IPS DF 19.7 (cell line): ENCODE results near the gene FCGR1A.
"Not testable (repeated sequence)": the region's sequence is repeated elsewhere in the genome, so short reads cannot be mapped to it uniquely, and the experiment has no call there.

Experiments
- DNase-seq: peaks from one replicate; pipeline ENCODE4 v3.0.0-alpha.2; 2013; ENCODE audit warnings: low read depth, low spot score

FCGR1A gene

GRCh38 chr1:149782600-149782999 lies at the start of gene FCGR1A:
FCGR1A (plus strand) TSS chr1:149782694; CDS start chr1:149782744, 50 bp downstream.
- DNase-seq, result not testable (repeated sequence)

GRCh38 chr1:149732781-149733180 lies 49.7 kb upstream of the FCGR1A start:
- not testable (repeated sequence) for DNase-seq

- not testable (repeated sequence) for DNase-seq
Measured at GRCh38 chr1:149734692-149735091, 47.8 kb upstream of the FCGR1A start.

DNA sequence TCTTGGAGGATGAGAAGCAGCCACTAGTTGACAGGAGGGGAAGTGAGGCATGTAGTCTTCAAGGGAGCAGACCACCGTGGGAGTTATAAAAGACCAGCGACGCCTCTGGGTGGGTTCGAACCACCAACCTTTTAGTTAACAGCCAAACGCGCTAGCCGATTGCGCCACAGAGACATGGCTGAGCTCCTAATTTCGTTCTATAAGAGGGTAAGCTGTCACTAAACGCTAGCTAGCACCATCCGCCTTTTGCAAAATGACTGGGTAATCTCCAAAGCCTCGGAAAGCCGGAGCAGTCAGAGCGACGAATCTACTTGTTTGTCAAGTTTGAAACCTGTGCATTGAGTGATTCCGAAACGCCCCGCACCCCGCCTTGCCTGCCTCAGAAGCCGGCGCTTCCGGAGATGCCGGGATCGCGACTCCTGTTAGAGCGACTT lies 42.3 kb upstream of the FCGR1A start:
- DNase-seq, result not testable (repeated sequence)

DNA sequence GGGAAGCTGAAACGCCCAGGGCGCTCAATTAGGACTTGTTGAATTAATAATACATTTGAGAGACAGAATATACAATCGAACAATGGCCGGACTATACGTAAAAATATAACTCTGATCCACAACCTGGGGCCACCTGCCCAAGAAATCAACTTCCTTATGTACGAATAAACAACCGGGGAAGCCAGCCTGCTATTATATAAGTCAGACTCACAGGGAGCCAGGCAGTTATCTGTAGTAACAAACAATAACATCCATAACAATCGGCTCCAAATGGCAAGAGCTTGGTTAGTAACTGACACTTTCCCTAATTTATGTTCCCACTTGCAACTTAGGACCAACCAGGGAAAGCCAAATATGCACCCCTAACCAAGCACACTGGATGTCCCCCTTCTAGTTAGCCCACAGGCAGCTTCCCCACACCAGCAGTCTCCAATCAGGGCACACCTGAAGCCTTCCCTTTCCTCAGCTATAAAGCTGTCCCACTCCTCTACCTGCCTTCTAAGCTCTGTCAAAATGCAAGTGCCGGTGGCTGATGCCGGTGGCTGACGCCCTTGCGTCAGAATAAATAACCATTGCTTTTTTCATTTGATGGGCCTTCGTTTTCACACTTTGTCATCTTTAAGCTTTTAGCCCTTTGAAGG lies 41.8 kb upstream of the FCGR1A start:
- not testable (repeated sequence) for DNase-seq

- not testable (repeated sequence) for DNase-seq
Measured at GRCh38 chr1:149741914-149742313, 40.6 kb upstream of the FCGR1A start.

DNA sequence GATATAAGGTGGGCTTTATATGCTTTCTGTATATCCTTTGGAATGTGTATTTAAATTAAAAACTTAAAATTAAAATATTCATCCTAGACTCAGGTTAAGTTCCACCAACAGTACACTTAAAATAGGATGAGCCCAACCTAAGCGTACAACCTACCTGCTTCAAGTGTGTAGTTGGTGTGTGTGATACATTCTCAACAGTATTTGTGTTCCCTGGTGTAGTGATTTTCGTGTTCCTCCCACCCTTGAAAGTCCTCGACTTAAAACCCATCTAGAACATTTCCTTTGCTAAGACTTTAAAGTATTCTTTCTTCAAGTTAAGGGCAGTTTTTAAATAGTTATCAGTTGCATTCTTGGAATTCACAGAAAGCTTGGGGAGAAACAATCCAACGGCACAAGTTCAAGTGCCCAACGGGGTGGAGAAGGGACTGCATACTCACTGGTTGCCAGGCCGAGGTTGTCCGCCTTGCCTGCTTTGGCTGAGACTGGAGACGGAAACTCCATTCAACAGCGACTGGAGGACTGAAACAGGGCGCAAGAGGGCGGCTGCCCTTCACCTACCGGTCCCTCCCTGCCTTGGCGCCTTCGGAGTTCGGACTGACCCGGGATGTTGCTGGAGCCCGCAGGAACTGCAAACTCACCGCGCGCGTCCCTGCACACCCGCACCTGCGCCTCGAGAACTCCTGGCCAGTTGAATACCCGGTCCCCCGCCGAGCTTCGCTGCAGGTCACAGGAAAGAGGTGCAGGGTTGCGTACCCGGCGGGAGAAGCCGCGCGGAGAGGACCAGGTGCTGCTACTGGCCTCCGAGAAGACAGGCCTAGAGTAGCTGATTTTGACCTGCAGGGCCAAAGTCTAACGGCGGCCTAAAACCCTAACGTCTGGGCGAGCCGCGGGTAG lies 35.8 kb upstream of the FCGR1A start:
- not testable (repeated sequence) for DNase-seq

- not testable (repeated sequence) for DNase-seq
Measured at GRCh38 chr1:149747359-149748143, 34.9 kb upstream of the FCGR1A start.

- DNase-seq, result not testable (repeated sequence)
Measured at GRCh38 chr1:149748144-149748500, 34.4 kb upstream of the FCGR1A start.

GRCh38 chr1:149750562-149750961 lies 31.9 kb upstream of the FCGR1A start:
- not testable (repeated sequence) for DNase-seq

DNA sequence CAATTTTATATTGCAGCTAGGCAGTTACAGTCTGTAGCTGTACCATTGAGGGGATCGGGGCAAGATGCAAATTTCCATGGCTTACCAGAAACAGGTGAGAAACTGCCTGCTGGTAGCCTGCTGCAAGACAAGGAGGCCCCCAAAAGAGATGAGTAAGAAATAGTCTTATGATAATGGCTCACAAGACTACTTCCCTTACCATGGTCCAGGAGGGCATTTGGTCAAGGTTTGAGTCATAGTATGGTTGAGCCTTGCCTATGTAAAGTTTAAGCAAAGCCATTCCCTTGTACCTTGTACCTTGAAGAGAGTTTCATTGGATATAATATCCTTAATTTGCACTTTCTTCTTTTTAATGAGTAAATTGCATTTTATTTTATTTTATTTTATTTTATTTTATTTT lies 30.3 kb upstream of the FCGR1A start:
- not testable (repeated sequence) for DNase-seq

DNA sequence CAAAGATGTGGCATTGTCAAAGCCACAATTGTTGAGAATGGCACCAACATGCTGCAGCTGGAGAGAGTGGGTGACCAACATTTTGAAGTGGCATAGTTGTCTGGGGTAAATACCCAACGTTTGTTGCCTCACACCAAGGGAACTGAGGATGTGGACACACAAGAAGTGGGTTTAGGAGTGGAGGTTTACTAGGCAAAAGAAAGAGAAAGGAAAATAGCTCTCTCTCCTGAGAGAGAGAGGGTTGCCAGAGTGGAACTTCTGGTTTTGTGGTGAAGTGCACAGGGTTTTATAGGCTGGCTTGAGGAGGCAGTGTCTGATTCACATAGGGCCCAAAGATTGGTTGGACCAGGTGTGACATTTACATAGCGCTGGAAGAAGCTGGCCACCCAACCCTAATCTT lies 29.0 kb upstream of the FCGR1A start:
- DNase-seq, result not testable (repeated sequence)

- not testable (repeated sequence) for DNase-seq
Measured at GRCh38 chr1:149755294-149755693, 27.2 kb upstream of the FCGR1A start.

GRCh38 chr1:149762294-149762693 lies 20.2 kb upstream of the FCGR1A start:
- DNase-seq, result not testable (repeated sequence)

- DNase-seq, result not testable (repeated sequence)
Measured at GRCh38 chr1:149764087-149764800, 18.2 kb upstream of the FCGR1A start.

GRCh38 chr1:149766241-149766640 lies 16.3 kb upstream of the FCGR1A start:
- DNase-seq, result not testable (repeated sequence)

DNA sequence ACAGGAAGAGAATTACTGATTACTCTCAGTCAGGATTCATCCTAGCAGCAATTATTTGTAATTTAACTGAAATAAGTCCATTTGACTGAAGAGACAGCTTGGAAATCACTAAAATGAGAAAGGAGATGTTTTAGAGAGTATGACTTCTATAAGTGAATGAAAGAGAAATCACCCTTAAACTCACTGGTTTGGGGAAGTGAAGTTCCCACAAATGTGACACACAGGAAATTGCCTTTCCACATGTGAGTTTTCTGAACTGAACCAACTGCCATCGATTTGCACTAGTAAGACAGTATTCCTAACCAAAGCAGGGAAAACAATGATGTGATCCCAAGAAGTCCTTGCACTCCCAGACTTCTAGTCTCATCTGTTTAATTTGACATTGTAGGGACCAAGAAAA lies 13.3 kb upstream of the FCGR1A start:
- DNase-seq, result not testable (repeated sequence)

DNA sequence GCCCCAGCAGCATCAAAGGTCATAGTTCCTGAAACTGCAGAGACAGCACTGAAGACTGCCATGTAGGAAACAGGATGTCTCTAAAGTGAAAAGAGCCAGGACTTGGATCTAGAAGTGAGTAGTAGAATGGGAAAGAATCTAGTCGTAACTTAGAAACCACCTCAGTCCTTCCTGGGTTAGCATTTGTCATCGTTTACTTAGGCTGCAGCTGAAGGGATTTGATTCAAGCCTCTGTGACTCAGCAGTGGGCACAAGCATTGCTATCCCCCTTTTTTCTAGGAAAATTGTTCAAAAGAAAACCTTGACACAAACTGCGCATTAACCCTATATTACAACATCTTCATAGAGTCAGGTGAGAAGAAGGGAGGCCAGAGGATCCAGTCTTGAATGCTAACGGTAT lies 11.8 kb upstream of the FCGR1A start:
- DNase-seq, result not testable (repeated sequence)

- not testable (repeated sequence) for DNase-seq
Measured at GRCh38 chr1:149771653-149772425, 10.7 kb upstream of the FCGR1A start.

GRCh38 chr1:149775510-149776147 lies 6.9 kb upstream of the FCGR1A start:
- DNase-seq, result not testable (repeated sequence)
